H1 (cell line): ENCODE measurements around the gene DENND1A. TPM values are rescaled to one million over a fixed set of nuclear protein-coding genes. Genes with fewer than 3 reads are reported as not detected.
A peak's percentile ranks its signal among the peaks of the same experiment; 100 is the strongest.

ENCODE experiments used
- CTCF ChIA-PET: fragments of 300-600 bp; sonication (Branson Sonifier 250); formaldehyde crosslinking; loops from one replicate; lab custom pipeline; 2021; ENCODE audit not compliant: partially characterized antibody; lab: Charles Lee
- POLR2A ChIA-PET: fragments of 300-600 bp; sonication (Branson Sonifier 250); formaldehyde crosslinking; loops from one replicate; lab custom pipeline; 2021; ENCODE audit warnings: inconsistent platforms; ENCODE audit not compliant: partially characterized antibody; lab: Charles Lee
- DNase-seq, 2 experiments: peaks; one replicate each; pipeline versions ENCODE4 v3.0.0 to v3.0.0-alpha.2; 2010 to 2022; ENCODE audit warnings: low spot score in 2 of 2, low read depth in 1 of 2, mixed read lengths in 1 of 2
- FAIRE-seq: peaks from 2 replicates; lab custom pipeline; 2011; peaks lifted over from hg19 to GRCh38; lab: Jason Lieb, UNC
- H2AFZ ChIP-seq: 2 replicates; pipeline ENCODE4 v1.8.1; 2012; ENCODE audit warnings: low read length, inconsistent platforms
- H2AK5ac ChIP-seq: 2 replicates; pipeline ENCODE4 v1.6.1; 2013; ENCODE audit warnings: low read depth, low read length
- H2BK120ac ChIP-seq: replicated peaks from 2 replicates; pipeline ENCODE3; 2013; ENCODE audit warnings: low read depth, low read length, inconsistent platforms
- H2BK12ac ChIP-seq: 2 replicates; pipeline ENCODE4 v1.6.1; 2013; ENCODE audit warnings: low read depth, low read length
- H2BK15ac ChIP-seq: 2 replicates; pipeline ENCODE4 v1.6.1; 2013; ENCODE audit warnings: low read length
- H2BK20ac ChIP-seq: 2 replicates; pipeline ENCODE4 v1.6.1; 2013; ENCODE audit warnings: low read length
- H2BK5ac ChIP-seq: 2 replicates; pipeline ENCODE4 v1.6.1; 2013; ENCODE audit warnings: low read depth, low read length
- H3K14ac ChIP-seq: 2 replicates; pipeline ENCODE4 v1.6.1; 2013; ENCODE audit warnings: inconsistent platforms; ENCODE audit not compliant: insufficient read length
- H3K18ac ChIP-seq: 2 replicates; pipeline ENCODE4 v1.6.1; 2013; ENCODE audit warnings: low read length; ENCODE audit errors: extremely low read depth
- H3K23ac ChIP-seq: 2 replicates; pipeline ENCODE4 v1.6.1; 2013; ENCODE audit warnings: inconsistent platforms; ENCODE audit not compliant: insufficient read length
- H3K23me2 ChIP-seq: 2 replicates; pipeline ENCODE4 v1.6.1; 2013; ENCODE audit warnings: low read depth, low read length
- H3K27ac ChIP-seq: 2 replicates; pipeline ENCODE4 v1.6.1; 2011; ENCODE audit warnings: low read depth, low read length, inconsistent platforms
- H3K27me3 ChIP-seq, 4 experiments: replicated peaks in 1 of 4; 1 replicate in 1 of 4; 2 replicates in 3 of 4; pipeline versions ENCODE4 v1.6.1 to v1.8.1; 2011 to 2013; ENCODE audit warnings: low read length in 3 of 4, mild to moderate bottlenecking in 3 of 4, inconsistent platforms in 2 of 4, mixed read lengths in 2 of 4, moderate library complexity in 1 of 4; ENCODE audit not compliant: control insufficient read depth in 3 of 4, insufficient read depth in 3 of 4; ENCODE audit errors: extremely low read depth in 1 of 4
- H3K36me3 ChIP-seq, 4 experiments: 2 replicates each; pipeline versions ENCODE4 v1.6.1 to v1.8.1; 2011 to 2013; ENCODE audit warnings: mild to moderate bottlenecking in 4 of 4, low read length in 3 of 4, moderate library complexity in 2 of 4, control low read depth in 1 of 4, inconsistent platforms in 1 of 4; ENCODE audit not compliant: insufficient read depth in 4 of 4, control insufficient read depth in 2 of 4
- H3K4ac ChIP-seq: replicated peaks from 2 replicates; pipeline ENCODE3; 2013; ENCODE audit warnings: low read length, low read depth, mixed read lengths, inconsistent platforms; ENCODE audit not compliant: insufficient read length
- H3K4me1 ChIP-seq, 4 experiments: replicated peaks in 1 of 4; 1 replicate in 1 of 4; 2 replicates in 3 of 4; pipeline versions ENCODE4 v1.6.1 to v1.8.1; 2011 to 2013; ENCODE audit warnings: low read length in 3 of 4, inconsistent platforms in 2 of 4, mixed read lengths in 1 of 4; ENCODE audit not compliant: insufficient read depth in 4 of 4, control insufficient read depth in 3 of 4
- H3K4me2 ChIP-seq, 2 experiments: 2 replicates each; pipeline versions ENCODE4 v1.6.1 to v1.8.1; 2011 to 2013; ENCODE audit warnings: low read depth in 2 of 2, low read length in 2 of 2, control low read depth in 1 of 2, inconsistent platforms in 1 of 2, mild to moderate bottlenecking in 1 of 2; ENCODE audit not compliant: insufficient read depth in 1 of 2
- H3K4me3 ChIP-seq, 4 experiments: fragments of 200-600, 300-600 bp in 1 of 4; sonication (generic), shearing (Covaris generic), sonication (Bioruptor Twin) in 1 of 4; 2 replicates each; pipeline versions ENCODE4 v1.5.1 to v1.8.1; 2011 to 2016; ENCODE audit warnings: low read length in 4 of 4, low read depth in 3 of 4, control low read depth in 2 of 4, inconsistent platforms in 2 of 4, mild to moderate bottlenecking in 2 of 4, mixed read lengths in 1 of 4, moderate library complexity in 1 of 4; ENCODE audit not compliant: insufficient read depth in 2 of 4; ENCODE audit errors: extremely low read depth in 1 of 4
- H3K56ac ChIP-seq: replicated peaks from 2 replicates; pipeline ENCODE3; 2013; ENCODE audit warnings: low read depth, mild to moderate bottlenecking, mixed read lengths, low read length, inconsistent platforms; ENCODE audit not compliant: insufficient read length
- H3K79me1 ChIP-seq: 2 replicates; pipeline ENCODE4 v1.6.1; 2013; ENCODE audit warnings: low read depth, low read length, control low read depth
- H3K79me2 ChIP-seq, 2 experiments: 2 replicates each; pipeline versions ENCODE4 v1.6.1 to v1.8.1; 2012 to 2013; ENCODE audit warnings: low read length in 2 of 2, mild to moderate bottlenecking in 2 of 2, inconsistent platforms in 1 of 2; ENCODE audit not compliant: insufficient read depth in 2 of 2, control insufficient read depth in 1 of 2
- H3K9ac ChIP-seq, 4 experiments: replicated peaks in 1 of 4; 1 replicate in 1 of 4; 2 replicates in 3 of 4; pipeline versions ENCODE4 v1.6.1 to v1.8.1; 2011 to 2013; ENCODE audit warnings: low read depth in 3 of 4, low read length in 3 of 4, control low read depth in 2 of 4, mild to moderate bottlenecking in 2 of 4, moderate library complexity in 2 of 4, inconsistent platforms in 1 of 4; ENCODE audit errors: extremely low read depth in 1 of 4
- H3K9me3 ChIP-seq, 2 experiments: 2 replicates each; pipeline versions ENCODE4 v1.6.1 to v1.8.1; 2012 to 2013; ENCODE audit warnings: mild to moderate bottlenecking in 2 of 2, moderate library complexity in 2 of 2, control low read depth in 1 of 2, inconsistent platforms in 1 of 2, low read depth in 1 of 2, low read length in 1 of 2, mixed read lengths in 1 of 2; ENCODE audit not compliant: insufficient read depth in 2 of 2
- H4K20me1 ChIP-seq, 2 experiments: replicated peaks in 1 of 2; 2 replicates each; pipeline versions ENCODE3 to v1.8.1; 2011 to 2013; ENCODE audit warnings: inconsistent platforms in 2 of 2, low read length in 2 of 2, mild to moderate bottlenecking in 1 of 2; ENCODE audit not compliant: insufficient read depth in 2 of 2, control insufficient read depth in 1 of 2
- H4K5ac ChIP-seq: 2 replicates; pipeline ENCODE4 v1.6.1; 2013; ENCODE audit warnings: low read length, low read depth, mixed read lengths, inconsistent platforms; ENCODE audit not compliant: insufficient read length
- H4K8ac ChIP-seq: 2 replicates; pipeline ENCODE4 v1.8.0; 2013; ENCODE audit warnings: mild to moderate bottlenecking, moderate library complexity, low read length, inconsistent platforms; ENCODE audit not compliant: insufficient read depth; ENCODE audit errors: extremely low read depth
- H4K91ac ChIP-seq: replicated peaks from 2 replicates; pipeline ENCODE3; 2013; ENCODE audit warnings: low read length, mixed read lengths, inconsistent platforms; ENCODE audit not compliant: insufficient read length
- CEBPB ChIP-seq: IDR thresholded peaks from 2 replicates; pipeline ENCODE4 v1.6.1; 2012; ENCODE audit warnings: low read depth, low read length
- CTCF ChIP-seq, 3 experiments: IDR thresholded peaks; 1 replicate in 2 of 3; 2 replicates in 1 of 3; pipeline versions ENCODE4 v1.5.1 to v1.6.1; 2011; ENCODE audit warnings: low read length in 3 of 3, mild to moderate bottlenecking in 3 of 3, inconsistent platforms in 2 of 3, low read depth in 1 of 3, moderate library complexity in 1 of 3; ENCODE audit not compliant: insufficient read depth in 1 of 3; ENCODE audit errors: control extremely low read depth in 1 of 3
- WGBS, 2 experiments: shearing (Covaris generic) in 1 of 2; methylation state at CpG; one replicate each; pipeline versions ENCODE4 v1.1.6 to v1.1.7; 2013 to 2015; ENCODE audit warnings: low lambda C conversion rate in 2 of 2, mixed read lengths in 2 of 2, inconsistent platforms in 1 of 2, low coverage in 1 of 2, missing lambda C conversion rate in 1 of 2; ENCODE audit not compliant: insufficient replicate concordance in 2 of 2, insufficient coverage in 1 of 2, insufficient read length in 1 of 2; ENCODE audit errors: extremely low coverage in 1 of 2, missing lambda C conversion rate in 1 of 2; 5-methylcytosine and 5-hydroxymethylcytosine counted together
- polyA plus RNA-seq, 7 experiments: library from polyadenylated mRNA; depleted of rRNA in 3 of 7; stranded (reverse) in 5 of 7; unstranded in 2 of 7; fragments of >200 nt in 5 of 7; fragments of 200-250 nt in 2 of 7; gene quantifications; 1 replicate in 5 of 7; 2 replicates in 1 of 7; 4 replicates in 1 of 7; pipeline versions ENCODE4 v1.2.1 to v1.2.3, GENCODE V29; 2011 to 2013; ENCODE audit warnings: missing spikeins in 2 of 7, mixed read lengths in 2 of 7
- total RNA-seq: library from RNA; stranded (reverse); fragmentation: NEBNext Ultra II Directional; extraction: Animal tissue kit (Norgen Biotek cat#: 25700); gene quantifications from 2 replicates; pipeline ENCODE4 v1.2.1, GENCODE V29; 2021

DENND1A gene
- total and polyA plus RNA-seq, 2 of the 8 experiments (the other 6 are each of a cell fraction or from before 2014, with no cell fraction given), result 24.1 to 26.4 TPM

GRCh38 chr9:123447934-123448646 lies 481.8 kb downstream of the DENND1A start:
- no peaks in the 10 kb centered on the region for H3K9me3 ChIP-seq
- no peak overlapping the region for H3K14ac ChIP-seq
- H3K4me3 ChIP-seq, result no peak overlapping the region
- H3K4me2 ChIP-seq, result no peak overlapping the region
- no peak overlapping the region for H4K8ac ChIP-seq
- no peak overlapping the region for H3K23ac ChIP-seq
- no peak overlapping the region for H2BK120ac ChIP-seq
- H3K18ac ChIP-seq, result no peak overlapping the region
- H2BK15ac ChIP-seq, result no peak overlapping the region
- no peak overlapping the region for H2BK12ac ChIP-seq
- no peak overlapping the region for H3K27ac ChIP-seq
- H3K23me2 ChIP-seq, result no peaks in the 10 kb centered on the region
- no peak overlapping the region for H3K4ac ChIP-seq
- no peak for DNase-seq
- H3K79me2 ChIP-seq, result no peaks in the 10 kb centered on the region
- ChIA-PET POLR2A (interaction anchor here (1.1 kb wide), 2 partner anchors 9 to 11 kb away, joined by 3 read pairs; no protein-coding TSS in a partner anchor), CTCF (interaction anchor here (0.7 to 2.9 kb wide), 17 partner anchors 9 to 190 kb away, joined by 3 to 20 read pairs (median 3); no protein-coding TSS in a partner anchor)
- H3K79me1 ChIP-seq, result no peaks in the 10 kb centered on the region
- no peaks in the 10 kb centered on the region for H3K27me3 ChIP-seq
- H3K4me1 ChIP-seq, result peaks cover 0 to 2% (median 0%) of the 10 kb centered on the region in 4 experiments; a peak in 2 of 7 replicates
- no peak overlapping the region for H3K9ac ChIP-seq
- H4K20me1 ChIP-seq, result no peaks in the 10 kb centered on the region
- no peak overlapping the region for H3K56ac ChIP-seq
- 86% methylated on average over 9 of the region's 9 CpGs; no CpG with 5 or more reads in 1 of the 2 experiments for WGBS, 2 experiments
- FAIRE-seq, result no peak
- H2BK5ac ChIP-seq, result no peak overlapping the region
- H4K5ac ChIP-seq, result no peak overlapping the region
- no peaks in the 10 kb centered on the region; a peak in 1 of 8 replicates for H3K36me3 ChIP-seq
- H4K91ac ChIP-seq, result no peak overlapping the region
- H2AFZ ChIP-seq, result no peak overlapping the region
- no peak overlapping the region for H2AK5ac ChIP-seq
- H2BK20ac ChIP-seq, result no peak overlapping the region
- TF ChIP-seq CTCF (IDR thresholded peaks at IDR 0.05; ENCODE audit: control extremely low read depth in 1 of 3, insufficient read depth in 1 of 3, low read depth in 1 of 3, low read length in 3 of 3) (peak in 2 of 3 experiments; percentile 22 to 34; a peak in 2 of 4 replicates), CEBPB (no peak)
